Endodermal cell (in vitro differentiated cells): Measurements from ENCODE around the gene NKG7. TPM values are rescaled to one million over a fixed set of nuclear protein-coding genes. Genes with fewer than 3 reads are reported as not detected.

Source experiments
- DNase-seq: peaks from one replicate; pipeline ENCODE4 v3.0.0-alpha.2; 2017
- H3K27ac ChIP-seq: 2 replicates; pipeline ENCODE4 v1.5.1; 2013; ENCODE audit warnings: mild to moderate bottlenecking, low read depth, low read length, moderate library complexity
- H3K27me3 ChIP-seq: 2 replicates; pipeline ENCODE4 v1.6.1; 2013; ENCODE audit warnings: mild to moderate bottlenecking, low read length, moderate library complexity; ENCODE audit not compliant: insufficient read depth, control insufficient read depth, poor library complexity, severe bottlenecking
- H3K36me3 ChIP-seq: 2 replicates; pipeline ENCODE4 v1.7.0; 2013; ENCODE audit warnings: mild to moderate bottlenecking, low read length, moderate library complexity; ENCODE audit not compliant: control insufficient read depth, insufficient read depth
- H3K4me1 ChIP-seq: one replicate; pipeline ENCODE4 v1.7.0; 2013; ENCODE audit warnings: low read length; ENCODE audit not compliant: control insufficient read depth, insufficient read depth
- H3K4me3 ChIP-seq: 2 replicates; pipeline ENCODE4 v1.5.1; 2013; ENCODE audit warnings: mild to moderate bottlenecking, low read length, moderate library complexity
- H3K9ac ChIP-seq: 2 replicates; pipeline ENCODE4 v1.6.1; 2013; ENCODE audit warnings: mild to moderate bottlenecking, low read length, moderate library complexity; ENCODE audit not compliant: poor library complexity, severe bottlenecking; ENCODE audit errors: extremely low read depth
- H3K9me3 ChIP-seq: 2 replicates; pipeline ENCODE4 v1.6.1; 2013; ENCODE audit warnings: mild to moderate bottlenecking, low read length, moderate library complexity; ENCODE audit not compliant: control insufficient read depth
- H3K27ac Mint-ChIP-seq: 2 replicates; pipeline ENCODE4 v1.8.0; 2020; ENCODE audit warnings: mixed read lengths
- H3K27me3 Mint-ChIP-seq: 2 replicates; pipeline ENCODE4 v1.8.0; 2021; ENCODE audit warnings: mild to moderate bottlenecking, mixed read lengths; ENCODE audit not compliant: insufficient read depth
- H3K36me3 Mint-ChIP-seq: 2 replicates; pipeline ENCODE4 v1.8.0; 2020; ENCODE audit warnings: low read depth, mixed read lengths
- H3K4me1 Mint-ChIP-seq: 2 replicates; pipeline ENCODE4 v1.8.0; 2020; ENCODE audit warnings: mixed read lengths
- H3K4me3 Mint-ChIP-seq: 2 replicates; pipeline ENCODE4 v1.8.0; 2020; ENCODE audit warnings: mild to moderate bottlenecking, moderate library complexity, mixed read lengths
- H3K9me3 Mint-ChIP-seq: 2 replicates; pipeline ENCODE4 v1.8.0; 2020; ENCODE audit warnings: mild to moderate bottlenecking, mixed read lengths
- WGBS, 2 experiments: methylation state at CpG; one replicate each; pipeline versions ENCODE4 v1.1.5 to v1.1.7; 2013; ENCODE audit warnings: missing lambda C conversion rate in 2 of 2, mixed read lengths in 1 of 2; ENCODE audit not compliant: insufficient coverage in 1 of 2, insufficient read length in 1 of 2; 5-methylcytosine and 5-hydroxymethylcytosine counted together
- total RNA-seq, 2 donors: library from RNA; stranded (reverse); fragmentation: NEBNext Ultra II Directional in 1 of 2; extraction: Animal tissue kit (Norgen Biotek cat#: 25700) in 1 of 2; gene quantifications; 2 replicates in 1 of 2; 3 replicates in 1 of 2; pipeline ENCODE4 v1.2.1, GENCODE V29; 2021
- TF ChIP-seq, protein P1 (sequence below): fragments of 200-600 bp; sonication (generic); conservative IDR thresholded peaks from 2 replicates; pipeline ENCODE4 v1.5.0; 2021; ENCODE audit warnings: antibody characterized with exemption, mild to moderate bottlenecking

Gene NKG7
- total RNA-seq, 2 donors from 2014 or later, result not detected

- Mint-ChIP-seq H3K4me3 (no peak overlapping the region), H3K36me3 (no peaks in the 10 kb centered on the region), H3K4me1 (no peaks in the 10 kb centered on the region), H3K27ac (no peak overlapping the region), H3K9me3 (peaks cover 22% of the 10 kb centered on the region), H3K27me3 (peaks cover 2% of the 10 kb centered on the region)
- Histone ChIP-seq H3K9ac (no peak overlapping the region), H3K4me1 (no peaks in the 10 kb centered on the region), H3K4me3 (no peak overlapping the region), H3K27me3 (no peaks in the 10 kb centered on the region), H3K27ac (no peak overlapping the region), H3K9me3 (peaks cover 9% of the 10 kb centered on the region), H3K36me3 (no peaks in the 10 kb centered on the region)
- no peak for DNase-seq
- WGBS, 2 experiments, result 96 to 100% methylated on average over 1 to 2 of the region's 2 CpGs
- TF ChIP-seq, protein P1, sequence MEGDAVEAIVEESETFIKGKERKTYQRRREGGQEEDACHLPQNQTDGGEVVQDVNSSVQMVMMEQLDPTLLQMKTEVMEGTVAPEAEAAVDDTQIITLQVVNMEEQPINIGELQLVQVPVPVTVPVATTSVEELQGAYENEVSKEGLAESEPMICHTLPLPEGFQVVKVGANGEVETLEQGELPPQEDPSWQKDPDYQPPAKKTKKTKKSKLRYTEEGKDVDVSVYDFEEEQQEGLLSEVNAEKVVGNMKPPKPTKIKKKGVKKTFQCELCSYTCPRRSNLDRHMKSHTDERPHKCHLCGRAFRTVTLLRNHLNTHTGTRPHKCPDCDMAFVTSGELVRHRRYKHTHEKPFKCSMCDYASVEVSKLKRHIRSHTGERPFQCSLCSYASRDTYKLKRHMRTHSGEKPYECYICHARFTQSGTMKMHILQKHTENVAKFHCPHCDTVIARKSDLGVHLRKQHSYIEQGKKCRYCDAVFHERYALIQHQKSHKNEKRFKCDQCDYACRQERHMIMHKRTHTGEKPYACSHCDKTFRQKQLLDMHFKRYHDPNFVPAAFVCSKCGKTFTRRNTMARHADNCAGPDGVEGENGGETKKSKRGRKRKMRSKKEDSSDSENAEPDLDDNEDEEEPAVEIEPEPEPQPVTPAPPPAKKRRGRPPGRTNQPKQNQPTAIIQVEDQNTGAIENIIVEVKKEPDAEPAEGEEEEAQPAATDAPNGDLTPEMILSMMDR, result no peak
Measured at GRCh38 chr19:51377422-51377821, 5.0 kb upstream of the NKG7 start.

- DNase-seq, result no peak
- H3K27me3 ChIP-seq, result no peaks in the 10 kb centered on the region
- Mint-ChIP-seq H3K9me3 (peaks cover 5% of the 10 kb centered on the region), H3K4me1 (no peaks in the 10 kb centered on the region), H3K4me3 (no peak overlapping the region), H3K27ac (no peak overlapping the region), H3K36me3 (no peaks in the 10 kb centered on the region), H3K27me3 (peaks cover 4% of the 10 kb centered on the region)
- WGBS, 2 experiments, result 85 to 87% methylated on average over 8 to 11 of the region's 11 CpGs
- no peaks in the 10 kb centered on the region for H3K9me3 ChIP-seq
- no peak overlapping the region for H3K9ac ChIP-seq
- H3K27ac ChIP-seq, result no peak overlapping the region
- H3K36me3 ChIP-seq, result no peaks in the 10 kb centered on the region
- TF ChIP-seq, protein P1, result no peak
- H3K4me1 ChIP-seq, result no peaks in the 10 kb centered on the region
- H3K4me3 ChIP-seq, result no peak overlapping the region
Measured at GRCh38 chr19:51375504-51376221, 3.2 kb upstream of the NKG7 start.

DNA sequence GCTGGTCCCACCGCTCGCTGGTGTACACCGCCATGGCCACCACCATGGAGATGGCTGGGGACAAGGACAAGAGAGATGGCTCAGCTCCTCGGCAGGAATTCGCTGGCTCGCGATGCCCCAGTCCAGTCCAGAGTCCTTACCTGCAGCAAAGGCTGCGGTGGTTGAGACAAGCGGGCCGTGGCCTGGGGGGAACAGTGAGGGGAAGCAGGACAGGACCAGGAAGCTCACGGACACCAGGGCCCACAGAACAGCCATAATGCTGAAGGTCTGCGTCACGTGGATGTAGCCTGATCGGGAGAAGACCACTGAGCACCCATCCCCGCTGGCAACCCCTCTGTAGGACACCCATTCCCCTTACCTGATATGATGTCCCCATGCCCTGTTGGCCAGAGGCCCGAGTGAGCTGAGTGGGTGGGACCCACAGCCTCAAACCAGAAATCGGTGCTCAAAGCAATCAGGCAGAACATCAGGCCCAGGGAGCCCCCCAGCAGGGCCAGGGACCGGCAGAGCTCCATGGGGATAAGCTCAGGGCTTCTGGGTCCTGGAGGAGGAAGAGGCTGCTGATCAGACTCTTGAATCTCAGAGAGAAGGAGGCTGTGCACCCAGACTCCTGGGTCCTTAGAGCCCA is 319 bp downstream of the NKG7 start:
- Mint-ChIP-seq H3K27me3 (peaks cover 6% of the 10 kb centered on the region), H3K36me3 (no peaks in the 10 kb centered on the region), H3K4me3 (no peak overlapping the region), H3K27ac (no peak overlapping the region), H3K9me3 (no peaks in the 10 kb centered on the region), H3K4me1 (peaks cover 5% of the 10 kb centered on the region)
- Histone ChIP-seq H3K4me3 (no peak overlapping the region), H3K27me3 (no peaks in the 10 kb centered on the region), H3K27ac (no peak overlapping the region), H3K4me1 (peaks cover 7% of the 10 kb centered on the region), H3K9me3 (no peaks in the 10 kb centered on the region), H3K36me3 (no peaks in the 10 kb centered on the region), H3K9ac (no peak overlapping the region)
- no peak for DNase-seq
- TF ChIP-seq, protein P1, result no peak
- WGBS, 2 experiments, result 94 to 99% methylated on average over 14 to 18 of the region's 18 CpGs
